GM21423 (cell line): ENCODE measurements around the gene RP9.
A peak's percentile ranks its signal among the peaks of the same experiment; 100 is the strongest.

Experiments
- ATAC-seq: cut with Tn5 transposase; IDR thresholded peaks from one replicate; pipeline ENCODE4 v1.9.1; 2021; ENCODE audit warnings: mild to moderate bottlenecking, moderate library complexity; ENCODE audit not compliant: unreplicated experiment

RP9 gene, protein sequence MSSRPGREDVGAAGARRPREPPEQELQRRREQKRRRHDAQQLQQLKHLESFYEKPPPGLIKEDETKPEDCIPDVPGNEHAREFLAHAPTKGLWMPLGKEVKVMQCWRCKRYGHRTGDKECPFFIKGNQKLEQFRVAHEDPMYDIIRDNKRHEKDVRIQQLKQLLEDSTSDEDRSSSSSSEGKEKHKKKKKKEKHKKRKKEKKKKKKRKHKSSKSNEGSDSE

DNA sequence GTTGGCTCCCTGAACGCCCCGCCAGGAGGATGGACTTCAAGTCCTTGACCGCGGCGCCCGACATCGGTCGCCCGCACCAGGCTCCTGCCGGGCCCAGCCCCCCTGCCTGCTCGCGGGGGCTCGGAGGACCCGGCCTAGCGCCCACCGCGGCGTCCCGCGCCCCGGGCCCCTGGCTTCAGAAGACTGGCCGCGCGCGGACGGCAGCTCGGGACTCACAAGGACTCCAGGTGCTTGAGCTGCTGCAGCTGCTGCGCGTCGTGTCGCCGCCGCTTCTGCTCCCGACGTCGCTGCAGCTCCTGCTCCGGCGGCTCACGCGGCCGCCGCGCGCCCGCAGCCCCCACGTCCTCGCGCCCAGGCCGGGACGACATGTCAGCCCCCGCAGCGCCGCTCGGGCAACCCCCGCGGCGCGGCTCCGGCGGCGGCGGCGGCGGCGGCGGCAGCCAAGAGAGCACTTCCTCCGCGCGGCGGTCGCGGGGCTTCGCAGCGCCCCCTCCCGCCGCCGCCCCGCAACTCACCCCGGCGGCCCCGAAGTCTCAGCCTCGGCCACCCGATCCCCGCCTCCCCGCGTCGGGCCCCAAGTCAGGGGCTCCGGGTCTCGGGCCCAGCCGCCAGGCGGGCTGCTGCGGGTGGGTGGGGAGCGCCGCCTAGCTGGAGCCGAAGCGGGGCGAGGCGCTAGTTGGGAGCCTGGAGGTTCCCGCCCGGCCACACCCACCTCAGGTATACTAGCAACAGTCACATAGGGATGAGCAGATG is at the start of gene RP9:
Gene RP9 (minus strand): TSS at position 400 of the 753 bp plus-strand sequence. CDS start 32 bp downstream, at position 368.
- peak; percentile 85 for ATAC-seq

DNA sequence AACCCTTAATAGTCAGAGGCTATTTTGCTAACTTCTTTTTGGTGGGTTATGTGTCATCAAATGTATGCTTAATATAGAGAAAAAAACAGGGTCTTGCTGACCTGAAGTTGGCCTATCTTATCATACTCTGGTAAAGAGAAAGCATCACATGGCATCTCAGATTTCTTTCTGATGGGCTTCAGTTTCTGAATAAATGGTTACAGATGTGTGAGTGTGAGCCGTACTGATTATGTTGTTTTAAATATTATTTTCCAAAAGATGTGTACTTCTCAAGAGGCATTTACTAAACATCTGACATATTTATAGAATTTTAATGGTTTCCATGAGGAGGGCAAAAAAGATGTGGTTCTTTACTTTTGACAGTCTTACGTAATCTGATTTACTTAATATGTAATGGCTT is 48.6 kb upstream of the RP9 start:
- no peak for ATAC-seq

DNA sequence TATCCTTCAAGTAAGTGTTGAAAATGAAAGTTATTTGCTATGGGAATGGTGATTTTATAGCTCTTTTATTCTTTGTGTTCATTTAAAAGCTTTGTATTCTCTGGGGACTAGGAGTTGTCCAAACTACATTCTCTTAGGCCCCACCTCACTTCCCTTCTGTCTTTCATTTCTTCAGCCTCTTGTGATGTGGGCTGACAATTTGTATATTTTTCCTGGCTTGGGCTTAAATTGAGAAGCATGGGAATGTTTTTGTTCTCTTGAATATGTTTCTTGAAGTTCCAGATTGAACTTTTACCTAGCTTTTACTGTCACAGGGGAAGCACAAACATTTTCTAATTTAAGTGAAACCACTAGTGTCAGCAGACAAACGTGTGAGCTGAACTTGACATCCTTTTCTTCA is 48.1 kb upstream of the RP9 start:
- no peak for ATAC-seq

DNA sequence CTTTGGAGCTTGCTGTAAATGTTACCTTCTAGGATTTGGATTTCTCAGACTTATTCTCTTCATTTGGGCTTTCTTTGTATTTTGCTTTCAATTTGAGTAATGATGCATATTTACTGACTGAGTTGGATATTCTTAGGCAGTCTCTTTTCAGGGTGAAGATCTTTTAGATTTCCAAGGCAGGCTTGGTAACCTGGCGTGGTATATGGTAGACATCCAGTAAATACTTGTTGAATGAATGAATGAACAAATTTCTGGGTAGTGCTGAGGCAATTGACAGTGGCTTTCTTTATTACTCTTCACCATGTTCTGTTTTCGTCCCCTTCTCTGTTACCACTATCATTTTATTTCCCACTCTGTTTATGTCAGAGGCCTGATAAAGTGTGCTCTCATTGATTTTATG is 47.2 kb upstream of the RP9 start:
- no peak for ATAC-seq

DNA sequence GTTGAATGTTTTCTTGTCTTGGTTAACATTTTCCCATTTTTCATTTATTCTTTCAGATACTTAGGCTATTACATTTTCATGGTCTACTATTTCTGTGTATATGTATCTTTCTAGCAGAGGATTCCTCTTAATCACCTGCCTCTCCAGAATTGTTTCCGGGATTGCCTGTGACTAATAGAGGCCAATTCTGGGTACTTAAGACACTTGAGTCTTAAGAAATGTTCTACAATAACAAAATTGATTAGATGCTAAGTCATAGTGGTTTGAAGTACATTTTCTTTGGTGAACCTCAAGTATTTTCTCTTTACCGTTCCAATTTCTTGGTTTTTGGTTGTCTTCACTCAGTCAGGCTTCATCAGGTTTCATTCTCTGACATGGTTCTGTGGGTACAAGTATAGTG is 46.6 kb upstream of the RP9 start:
- ATAC-seq = no peak

DNA sequence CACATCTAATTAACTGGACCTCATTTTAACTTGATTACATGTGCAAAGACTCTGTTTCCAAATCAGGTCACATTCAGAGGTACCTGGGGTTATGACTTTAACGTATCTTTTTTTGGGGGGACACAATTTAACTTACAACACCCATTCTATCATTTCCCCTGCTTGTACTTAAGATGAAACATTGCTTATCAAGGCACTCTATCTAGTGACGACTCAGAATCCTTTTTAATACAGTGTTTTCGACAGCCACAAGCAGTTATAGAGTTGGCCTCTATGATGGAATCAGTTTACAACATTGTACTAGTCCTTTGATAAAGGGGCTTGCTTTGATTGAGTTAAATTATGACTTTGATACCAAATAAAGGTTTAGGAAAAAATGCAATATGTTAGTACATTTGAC is 42.9 kb upstream of the RP9 start:
- no peak for ATAC-seq

DNA sequence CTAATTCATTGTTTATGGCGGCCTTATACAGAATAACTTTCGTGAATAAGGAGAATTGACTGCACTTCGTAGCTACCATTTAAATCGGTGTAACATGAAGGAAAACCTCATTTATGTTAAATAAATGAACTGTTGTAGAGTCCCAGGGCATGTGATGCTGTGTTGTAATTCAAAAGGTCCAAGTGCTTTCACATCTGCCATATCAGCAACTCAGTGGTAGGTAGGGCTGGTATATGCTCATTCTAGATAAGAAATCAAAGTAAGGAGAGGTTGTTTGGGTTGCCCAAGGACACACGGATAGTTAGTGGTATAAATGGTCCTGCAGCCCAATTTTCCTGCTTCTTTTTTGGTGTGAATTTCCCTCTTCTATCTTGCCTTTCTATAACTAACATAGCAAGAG is 36.0 kb upstream of the RP9 start:
- no peak for ATAC-seq

DNA sequence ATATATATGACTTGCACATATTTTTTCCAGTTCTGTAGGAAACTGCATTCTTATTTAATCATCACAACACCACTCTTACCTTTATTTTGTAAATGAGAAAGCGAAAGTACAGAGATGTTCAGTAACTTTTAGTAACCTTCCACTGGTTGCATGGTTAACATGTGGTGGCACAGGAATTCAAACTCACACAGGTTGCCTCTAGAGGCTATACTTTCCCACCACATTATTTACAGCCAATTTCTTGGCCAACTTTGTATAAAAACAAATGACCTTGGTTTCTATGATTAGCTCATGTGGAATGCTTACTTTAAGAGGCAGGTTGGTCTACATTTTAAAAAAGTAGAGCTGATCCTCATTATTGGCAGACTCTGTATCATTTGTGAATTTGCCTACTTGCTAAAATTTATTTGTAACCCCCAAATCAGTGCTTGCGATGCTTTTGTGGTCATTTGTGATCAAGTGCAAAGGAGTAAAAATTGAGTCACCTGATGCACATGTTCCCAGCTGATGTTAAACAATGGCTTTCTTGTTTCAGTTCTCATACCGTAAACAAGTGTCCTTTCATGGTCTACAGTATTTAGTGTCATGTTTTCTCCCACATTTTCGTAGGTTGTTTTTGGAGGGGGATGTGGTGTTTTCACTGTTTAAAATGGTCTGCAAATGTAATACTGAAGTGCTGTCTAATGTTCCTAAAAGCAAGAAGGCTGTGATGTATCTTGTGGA is 35.0 kb upstream of the RP9 start:
- peak; percentile 83 for ATAC-seq

DNA sequence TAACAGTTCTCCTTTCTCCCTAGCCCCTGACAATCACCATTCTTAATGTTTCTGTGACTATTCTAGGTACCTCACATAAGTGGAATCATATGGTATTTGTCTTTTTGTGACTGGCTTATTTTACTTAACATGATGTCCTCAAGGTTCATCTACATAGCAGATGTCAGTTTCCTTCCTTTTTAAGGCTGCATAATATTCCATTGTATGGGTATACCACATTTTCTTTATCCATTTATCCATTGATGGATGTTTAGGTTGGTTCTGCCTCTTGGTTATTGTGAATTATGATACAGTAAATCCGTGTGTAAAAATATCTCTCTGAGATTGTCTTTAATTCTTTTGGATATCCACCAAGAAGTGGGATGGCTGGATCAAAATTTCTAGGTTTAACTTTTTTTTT is 33.4 kb upstream of the RP9 start:
- no peak for ATAC-seq

DNA sequence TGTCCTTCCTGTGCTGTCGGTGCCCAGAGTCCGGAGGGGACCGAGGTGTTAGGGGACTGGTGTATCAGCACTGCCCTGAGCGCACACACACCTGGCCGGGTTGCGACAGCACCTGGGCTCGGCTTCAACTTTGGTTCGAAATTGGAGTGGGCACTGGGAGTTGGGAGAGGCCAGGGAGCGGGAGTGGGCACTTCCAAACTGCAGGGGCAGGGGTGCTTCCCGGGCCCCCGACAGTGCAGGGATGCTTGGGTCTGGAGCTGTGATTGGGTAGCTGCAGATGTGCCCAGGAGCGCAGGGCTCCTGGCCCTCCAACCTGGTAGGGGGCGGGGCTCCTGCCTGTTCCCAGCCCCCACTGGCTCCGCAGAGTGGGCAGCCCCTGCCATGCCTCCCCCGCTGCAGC is 27.9 kb upstream of the RP9 start:
- ATAC-seq = no peak

DNA sequence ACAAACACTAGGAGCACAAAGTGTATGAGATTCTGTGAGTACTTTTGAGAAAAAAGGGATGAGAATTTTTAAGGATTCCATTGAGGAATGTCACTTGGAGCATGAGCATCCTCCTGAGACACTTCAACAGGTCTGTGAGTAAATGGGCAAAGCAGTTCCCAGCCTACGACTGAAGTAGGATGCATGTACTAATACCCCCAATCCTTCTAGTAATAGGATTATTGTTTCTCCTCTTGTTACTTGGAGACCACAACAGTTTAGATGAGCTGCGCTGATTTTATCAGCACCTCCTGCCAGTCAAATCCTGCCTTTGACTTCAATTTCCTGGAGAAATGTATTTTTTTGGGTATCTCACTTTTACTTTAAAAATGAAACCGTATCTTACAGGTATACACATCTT is 21.0 kb upstream of the RP9 start:
- no peak for ATAC-seq

DNA sequence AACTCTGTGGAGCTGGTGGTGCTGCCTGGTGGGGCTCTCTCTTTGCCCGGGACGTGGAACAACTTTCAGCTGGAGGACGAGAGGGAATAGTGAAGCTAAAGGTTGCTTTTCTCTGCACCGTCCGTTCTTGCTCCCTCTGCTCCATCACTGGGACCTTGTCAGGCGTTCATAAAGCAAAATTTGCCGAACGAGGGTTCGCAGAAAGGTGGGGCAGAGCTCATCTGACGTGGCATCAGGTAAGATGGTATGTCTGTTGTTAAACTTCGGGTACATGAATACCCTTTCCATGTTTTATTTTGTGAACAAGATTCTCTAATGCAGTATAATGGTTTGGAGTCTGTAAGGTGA is 20.6 kb upstream of the RP9 start:
- no peak for ATAC-seq

DNA sequence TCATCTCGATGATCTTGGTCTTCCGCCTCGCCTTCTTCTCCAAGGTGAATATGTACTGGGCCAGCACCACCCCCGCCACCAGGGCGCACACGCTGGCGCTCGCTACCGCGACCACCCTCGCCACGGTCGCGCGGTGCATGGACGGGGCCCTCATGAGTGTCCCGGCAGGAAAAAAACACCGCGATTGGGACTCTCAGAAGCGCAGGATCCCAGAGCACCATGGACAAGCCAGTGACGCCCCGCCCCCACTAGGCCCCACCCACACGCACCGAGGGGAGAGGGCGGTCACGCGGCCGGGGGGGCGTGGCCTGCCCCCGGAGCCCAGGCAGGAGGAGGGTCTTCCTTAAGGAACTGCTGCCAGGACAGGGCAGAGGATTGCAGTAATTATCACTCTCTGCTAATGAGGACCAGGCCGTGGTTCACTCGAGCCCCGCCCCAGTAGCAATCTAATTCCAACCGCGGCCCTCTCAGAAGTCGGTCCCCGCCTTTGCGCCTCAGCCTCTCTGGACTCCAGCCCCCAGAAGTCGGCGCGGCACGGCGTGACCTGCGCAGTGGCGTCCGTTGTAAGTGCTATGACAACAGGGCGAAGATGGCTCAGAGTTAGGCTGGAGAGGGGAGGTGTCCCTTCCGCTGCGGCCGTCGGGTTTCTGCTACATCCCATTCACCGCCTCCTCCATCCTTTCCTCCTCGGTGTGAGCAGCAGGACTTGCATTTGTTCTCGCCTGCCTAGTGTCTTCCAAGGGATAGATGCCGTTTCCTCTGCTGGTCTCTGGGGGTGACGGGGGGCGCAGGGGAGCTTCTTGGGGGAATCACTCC is 20.0 kb upstream of the RP9 start, which contains the start of gene BBS9:
Gene BBS9 (plus strand): TSS at position 575 of the 816 bp plus-strand sequence. CDS start 16,689 bp downstream, outside the sequence.
- ATAC-seq = peak; percentile 100

DNA sequence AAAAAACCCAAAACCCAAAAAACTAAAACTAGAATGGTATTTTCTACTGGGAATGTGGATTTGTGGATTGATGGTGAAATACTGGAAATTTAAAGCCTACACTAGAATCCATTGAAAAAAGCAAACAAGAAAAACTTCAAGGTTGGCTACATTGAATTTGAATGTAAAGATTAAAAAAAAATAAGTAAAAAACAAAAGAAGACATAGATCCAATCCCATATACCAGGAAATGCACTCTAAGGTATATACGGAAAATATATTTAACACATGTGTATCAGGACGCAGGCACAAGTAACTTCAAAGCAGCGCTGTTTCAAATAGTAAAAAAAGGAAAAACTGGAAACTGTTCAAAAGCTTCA is 19.4 kb upstream of the RP9 start:
- ATAC-seq = no peak

DNA sequence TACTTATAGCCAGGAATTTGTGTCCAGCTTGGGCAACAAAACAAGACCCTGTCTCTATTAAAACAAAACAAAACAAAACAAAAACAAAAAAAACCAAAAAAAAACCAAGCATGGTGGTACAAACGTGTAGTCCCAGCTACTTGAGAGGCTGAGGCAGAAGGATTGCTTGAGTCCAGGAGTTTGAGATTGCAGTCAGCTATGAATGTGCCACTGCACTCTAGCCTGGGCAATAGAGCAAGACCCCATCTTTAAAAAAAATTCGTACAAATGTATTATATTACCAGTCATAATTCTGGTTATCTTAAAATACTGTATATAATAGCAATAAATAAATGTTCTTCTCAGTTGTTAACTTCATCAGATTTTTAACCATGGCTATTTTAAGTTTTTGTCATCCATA is 17.9 kb upstream of the RP9 start:
- no peak for ATAC-seq

DNA sequence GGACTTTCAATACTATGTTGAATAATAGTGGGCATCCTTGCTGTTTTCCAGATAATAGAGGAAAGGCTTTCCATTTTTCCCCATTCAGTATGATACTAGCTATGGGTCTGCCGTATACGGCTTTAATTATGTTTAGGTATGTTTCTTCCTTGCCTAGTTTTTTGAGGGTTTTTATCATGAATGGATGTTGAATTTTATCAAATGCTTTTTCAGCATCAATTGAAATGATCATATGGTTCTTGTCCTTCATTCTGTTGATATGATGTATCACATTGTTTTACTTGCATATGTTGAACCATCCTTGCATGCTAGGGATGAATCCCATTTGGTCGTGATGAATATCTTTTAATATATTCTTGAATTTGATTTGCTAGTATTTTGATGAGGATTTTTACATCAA is 9.2 kb upstream of the RP9 start:
- ATAC-seq = no peak

DNA sequence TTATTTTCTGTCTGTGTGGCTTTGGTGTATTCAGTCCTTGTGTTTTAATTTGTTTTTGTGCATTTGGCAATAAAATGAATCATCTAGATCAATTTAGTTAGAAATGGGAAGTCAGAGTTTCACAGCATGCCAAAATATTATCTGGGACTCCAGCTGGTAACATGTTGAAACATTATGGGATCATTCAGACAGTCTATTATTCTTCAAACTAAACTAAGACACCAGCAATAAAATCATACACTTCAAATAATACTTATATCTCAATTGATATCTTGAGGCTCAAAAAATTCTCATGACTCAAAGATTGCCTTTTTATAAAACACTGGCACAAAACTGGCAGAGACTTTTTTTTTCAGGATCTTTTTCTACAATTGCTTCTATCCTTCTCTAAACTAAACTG is 5.8 kb upstream of the RP9 start:
- ATAC-seq = no peak

DNA sequence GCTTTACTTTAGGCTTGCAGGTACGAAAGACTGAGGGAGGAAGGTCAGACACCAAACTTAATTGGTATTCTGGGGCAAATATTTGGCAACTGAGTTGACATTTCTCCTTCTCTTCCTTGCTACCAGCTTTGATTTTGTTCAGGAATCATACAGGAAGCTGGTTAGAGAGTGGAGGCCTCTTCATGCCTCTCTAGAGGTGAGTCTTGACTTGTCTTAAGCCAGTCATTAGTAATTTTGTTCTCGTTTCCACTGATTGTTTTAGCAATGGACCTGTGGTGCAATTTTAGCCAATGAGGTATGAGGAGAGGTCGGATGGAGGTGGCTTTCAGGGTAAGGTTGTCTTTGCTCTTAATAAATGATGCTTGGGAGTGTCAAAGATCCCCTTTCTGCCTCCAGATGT is 2.4 kb upstream of the RP9 start:
- no peak for ATAC-seq

DNA sequence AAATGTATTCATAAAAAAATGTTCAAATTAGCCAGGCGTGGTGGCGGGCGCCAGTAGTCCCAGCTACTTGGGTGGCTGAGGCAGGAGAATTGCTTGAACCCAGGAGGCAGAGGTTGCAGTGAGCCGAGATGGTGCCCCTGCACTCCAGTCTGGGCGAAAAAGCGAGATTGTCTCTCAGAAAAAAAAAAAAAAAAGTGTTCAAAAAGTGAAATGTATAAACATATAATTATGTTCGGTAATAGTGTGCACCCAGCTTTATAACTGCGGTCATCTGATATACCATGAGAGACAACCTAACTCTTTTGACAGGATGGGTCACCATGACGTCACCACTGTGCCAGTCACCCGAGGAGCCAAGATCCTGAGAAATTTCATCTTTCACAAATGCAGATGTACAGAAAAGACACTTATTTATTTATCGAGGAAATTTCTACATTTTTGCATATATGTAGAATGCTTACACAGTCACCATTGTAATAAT is 594 bp upstream of the RP9 start:
- ATAC-seq = no peak

DNA sequence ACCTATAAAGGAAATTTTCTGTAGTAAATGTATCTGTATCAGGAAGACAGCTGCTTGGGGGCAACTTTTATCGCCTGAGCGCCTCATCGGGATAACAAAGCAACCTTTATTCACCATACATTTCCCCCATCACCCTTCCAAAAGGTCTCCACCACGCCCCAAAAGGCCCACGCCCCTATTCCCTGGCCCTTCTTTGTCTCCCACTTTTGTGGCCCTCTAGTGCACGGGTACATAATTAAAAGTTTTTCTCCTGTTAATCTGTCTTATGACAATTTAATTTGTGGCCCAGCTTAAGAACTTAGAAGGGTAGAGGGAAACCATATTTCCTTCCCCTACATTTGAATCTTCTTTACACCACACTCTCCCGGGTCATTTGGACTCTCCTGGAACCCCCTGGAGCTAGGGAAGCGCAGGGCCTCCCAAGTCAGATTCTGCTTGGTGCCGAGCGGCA is 625 bp downstream of the RP9 start:
- peak; percentile 10 for ATAC-seq
